Keratinocyte (primary cell): ENCODE results near the gene NTN3. TPM values are rescaled to one million over a fixed set of nuclear protein-coding genes. Genes with fewer than 3 reads are reported as not detected.
"Not testable (repeated sequence)": the region's sequence is repeated elsewhere in the genome, so short reads cannot be mapped to it uniquely, and the experiment has no call there.

Source experiments
- DNase-seq: peaks from one replicate; pipeline ENCODE4 v3.0.0-alpha.2; 2011; ENCODE audit warnings: low read depth, missing footprints, low spot score
- FAIRE-seq: peaks from 2 replicates; lab custom pipeline; 2011; peaks lifted over from hg19 to GRCh38; lab: Jason Lieb, UNC
- H2AFZ ChIP-seq: 2 replicates; pipeline ENCODE4 v1.6.0; 2012; ENCODE audit warnings: low read length, control low read depth, inconsistent platforms; ENCODE audit not compliant: control insufficient read depth
- H3K27ac ChIP-seq: 2 replicates; pipeline ENCODE4 v1.5.1; 2011; ENCODE audit warnings: low read length; ENCODE audit not compliant: control insufficient read depth, insufficient read depth
- H3K27me3 ChIP-seq: 3 replicates; pipeline ENCODE4 v1.6.0; 2011; ENCODE audit warnings: low read length; ENCODE audit not compliant: control insufficient read depth, insufficient read depth; ENCODE audit errors: extremely low read depth
- H3K36me3 ChIP-seq, 2 experiments: 2 replicates in 1 of 2; 3 replicates in 1 of 2; pipeline ENCODE4 v1.5.1; 2011; ENCODE audit warnings: low read length in 2 of 2, mild to moderate bottlenecking in 1 of 2; ENCODE audit not compliant: control insufficient read depth in 2 of 2, insufficient read depth in 2 of 2; ENCODE audit errors: extremely low read depth in 1 of 2
- H3K4me1 ChIP-seq: 3 replicates; pipeline ENCODE4 v1.5.1; 2011; ENCODE audit warnings: low read length; ENCODE audit not compliant: control insufficient read depth, insufficient read depth; ENCODE audit errors: extremely low read depth
- H3K4me2 ChIP-seq: 3 replicates; pipeline ENCODE4 v1.6.0; 2011; ENCODE audit warnings: low read depth, low read length; ENCODE audit not compliant: control insufficient read depth, insufficient read depth; ENCODE audit errors: extremely low read depth
- H3K4me3 ChIP-seq, 3 experiments: fragments of 200-600 bp in 1 of 3; sonication (generic) in 1 of 3; 2 replicates in 2 of 3; 3 replicates in 1 of 3; pipeline ENCODE4 v1.5.1; 2011 to 2016; ENCODE audit warnings: low read length in 3 of 3, mild to moderate bottlenecking in 3 of 3, control low read depth in 2 of 3, inconsistent platforms in 1 of 3, low read depth in 1 of 3, mixed read lengths in 1 of 3, mixed run types in 1 of 3, moderate library complexity in 1 of 3; ENCODE audit not compliant: control insufficient read depth in 2 of 3, insufficient read depth in 2 of 3; ENCODE audit errors: extremely low read depth in 1 of 3
- H3K79me2 ChIP-seq: 2 replicates; pipeline ENCODE4 v1.6.0; 2012; ENCODE audit warnings: low read length; ENCODE audit not compliant: control insufficient read depth, insufficient read depth
- H3K9ac ChIP-seq: 3 replicates; pipeline ENCODE4 v1.6.0; 2011; ENCODE audit warnings: low read length; ENCODE audit not compliant: control insufficient read depth, insufficient read depth; ENCODE audit errors: extremely low read depth
- H3K9me1 ChIP-seq: 3 replicates; pipeline ENCODE4 v1.6.0; 2011; ENCODE audit warnings: low read length; ENCODE audit not compliant: control insufficient read depth, insufficient read depth; ENCODE audit errors: extremely low read depth
- H3K9me3 ChIP-seq: 2 replicates; pipeline ENCODE4 v1.5.1; 2012; ENCODE audit warnings: low read depth, low read length; ENCODE audit not compliant: control insufficient read depth
- H4K20me1 ChIP-seq: 3 replicates; pipeline ENCODE4 v1.6.0; 2011; ENCODE audit warnings: low read length; ENCODE audit not compliant: control insufficient read depth, insufficient read depth; ENCODE audit errors: extremely low read depth
- EZH2 ChIP-seq: IDR thresholded peaks from one replicate; pipeline ENCODE4 v1.6.1; 2012; ENCODE audit warnings: inconsistent platforms, mild to moderate bottlenecking, low read length, moderate library complexity
- dilution Hi-C: fragments of 300-500 bp; cut with MboI; formaldehyde crosslinking; loops from one replicate; pipeline ENCODE4 v1.7.0; 2020; ENCODE audit warnings: low sequenced_read_pairs; ENCODE audit not compliant: extremely low pct_ligation_motif_present
- polyA plus RNA-seq, 5 experiments: library from polyadenylated mRNA; depleted of rRNA in 3 of 5; stranded (reverse) in 3 of 5; stranded (forward) in 1 of 5; unstranded in 1 of 5; fragments of >200 nt; gene quantifications; 1 replicate in 1 of 5; 2 replicates in 3 of 5; 3 replicates in 1 of 5; pipeline versions ENCODE4 v1.2.1 to v1.2.3, GENCODE V29; 2011 to 2012; ENCODE audit warnings: missing spikeins in 2 of 5, low read depth in 1 of 5, low replicate concordance in 1 of 5
- TF ChIP-seq, protein P1 (sequence below), 3 experiments: IDR thresholded peaks in 1 of 3; conservative IDR thresholded peaks in 1 of 3; optimal IDR thresholded peaks in 1 of 3; 2 replicates in 2 of 3; 3 replicates in 1 of 3; pipeline versions ENCODE3 to v1.5.1; 2011; ENCODE audit warnings: low read length in 3 of 3, mild to moderate bottlenecking in 3 of 3, moderate library complexity in 2 of 3, control low read depth in 1 of 3, inconsistent platforms in 1 of 3; ENCODE audit not compliant: insufficient read depth in 2 of 3; ENCODE audit errors: extremely low read depth in 1 of 3

NTN3 gene
- polyA plus RNA-seq, 1 donor (not counting 4 experiments of a cell fraction or from before 2014, with no cell fraction given), result not detected

DNA sequence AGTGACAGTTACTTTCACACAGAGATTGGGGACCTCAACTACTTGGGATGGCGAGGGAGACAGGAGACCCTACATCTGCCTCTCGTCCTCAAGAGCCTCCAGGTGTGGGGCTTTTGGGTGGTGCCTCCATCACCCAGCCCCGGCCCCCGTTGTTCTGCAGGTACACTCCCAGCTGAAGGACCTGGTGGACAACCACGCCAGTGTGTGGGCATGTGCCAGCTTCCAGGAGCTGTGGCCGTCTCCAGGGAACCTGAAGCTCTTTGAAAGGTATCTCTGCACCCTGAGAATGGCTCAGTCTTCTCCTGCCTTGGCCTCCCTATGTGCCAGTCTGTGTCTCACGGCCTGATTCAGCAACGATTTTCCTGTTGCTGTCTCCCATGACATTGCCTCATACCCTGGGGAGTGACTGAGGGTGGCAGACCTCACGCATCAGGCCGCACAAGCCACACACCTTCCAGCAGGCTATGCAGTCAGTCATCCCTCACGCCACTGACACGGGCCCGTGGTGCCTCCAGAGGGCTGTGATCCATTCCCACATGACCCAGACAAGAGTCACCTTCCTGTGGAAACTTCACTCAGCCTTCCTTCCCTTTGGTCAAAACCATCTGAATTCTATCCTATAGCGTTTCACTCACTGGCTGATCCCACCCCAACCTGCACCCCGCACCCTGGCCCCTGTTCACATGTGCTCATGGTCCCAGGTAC, 38.1 kb upstream of the NTN3 start:
- Histone ChIP-seq H3K4me1 (peaks cover 12% of the 10 kb centered on the region), H3K27ac (no peak overlapping the region), H3K9me3 (no peaks in the 10 kb centered on the region), H4K20me1 (peaks cover 3% of the 10 kb centered on the region), H3K36me3 (peaks cover 13 to 45% of the 10 kb centered on the region in 2 experiments), H3K9me1 (no peaks in the 10 kb centered on the region), H3K9ac (no peak overlapping the region), H3K4me2 (no peak overlapping the region), H3K79me2 (peaks cover 28% of the 10 kb centered on the region), H3K4me3 (no peak overlapping the region), H2AFZ (no peak overlapping the region), H3K27me3 (no peaks in the 10 kb centered on the region)
- DNase-seq (no peak), FAIRE-seq (no peak)
- dilution Hi-C loops, result no loop called here
- TF ChIP-seq EZH2, result no peak
- TF ChIP-seq, protein P1, sequence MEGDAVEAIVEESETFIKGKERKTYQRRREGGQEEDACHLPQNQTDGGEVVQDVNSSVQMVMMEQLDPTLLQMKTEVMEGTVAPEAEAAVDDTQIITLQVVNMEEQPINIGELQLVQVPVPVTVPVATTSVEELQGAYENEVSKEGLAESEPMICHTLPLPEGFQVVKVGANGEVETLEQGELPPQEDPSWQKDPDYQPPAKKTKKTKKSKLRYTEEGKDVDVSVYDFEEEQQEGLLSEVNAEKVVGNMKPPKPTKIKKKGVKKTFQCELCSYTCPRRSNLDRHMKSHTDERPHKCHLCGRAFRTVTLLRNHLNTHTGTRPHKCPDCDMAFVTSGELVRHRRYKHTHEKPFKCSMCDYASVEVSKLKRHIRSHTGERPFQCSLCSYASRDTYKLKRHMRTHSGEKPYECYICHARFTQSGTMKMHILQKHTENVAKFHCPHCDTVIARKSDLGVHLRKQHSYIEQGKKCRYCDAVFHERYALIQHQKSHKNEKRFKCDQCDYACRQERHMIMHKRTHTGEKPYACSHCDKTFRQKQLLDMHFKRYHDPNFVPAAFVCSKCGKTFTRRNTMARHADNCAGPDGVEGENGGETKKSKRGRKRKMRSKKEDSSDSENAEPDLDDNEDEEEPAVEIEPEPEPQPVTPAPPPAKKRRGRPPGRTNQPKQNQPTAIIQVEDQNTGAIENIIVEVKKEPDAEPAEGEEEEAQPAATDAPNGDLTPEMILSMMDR (optimal IDR thresholded peaks at IDR 0.05 in 1 of 3, IDR thresholded peaks at IDR 0.05 in 1 of 3, conservative IDR thresholded peaks at IDR 0.05 in 1 of 3; ENCODE audit: extremely low read depth in 1 of 3, insufficient read depth in 2 of 3, low read length in 3 of 3), result no peak

DNA sequence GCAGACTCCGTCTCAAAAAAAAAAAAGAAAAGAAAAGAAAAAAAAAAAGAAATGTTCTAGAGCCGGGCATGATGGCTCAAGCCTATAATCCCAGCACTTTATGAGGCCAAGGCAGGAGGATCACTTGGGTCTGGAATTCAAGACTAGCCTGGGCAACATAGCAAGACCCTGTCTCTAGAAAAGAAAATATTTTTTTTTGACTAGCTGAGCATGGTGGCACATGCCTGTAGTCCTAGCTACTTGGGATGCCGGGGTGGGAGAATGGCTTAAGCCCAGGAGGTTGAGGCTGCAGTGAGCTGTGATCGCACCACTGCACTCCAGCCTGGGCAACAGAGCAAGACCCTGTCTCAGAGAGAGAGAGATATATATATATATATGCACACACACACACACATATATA, 35.9 kb upstream of the NTN3 start:
- Histone ChIP-seq H3K79me2 (peaks cover 21% of the 10 kb centered on the region), H3K36me3 (peaks cover 22 to 65% of the 10 kb centered on the region in 2 experiments)
- H3K9me1 ChIP-seq, H3K27ac ChIP-seq, H4K20me1 ChIP-seq, FAIRE-seq, H3K9ac ChIP-seq, H3K4me2 ChIP-seq, H3K27me3 ChIP-seq, H3K9me3 ChIP-seq, H3K4me3 ChIP-seq, dilution Hi-C loops, H3K4me1 ChIP-seq, H2AFZ ChIP-seq, DNase-seq: not testable (repeated sequence)

DNA sequence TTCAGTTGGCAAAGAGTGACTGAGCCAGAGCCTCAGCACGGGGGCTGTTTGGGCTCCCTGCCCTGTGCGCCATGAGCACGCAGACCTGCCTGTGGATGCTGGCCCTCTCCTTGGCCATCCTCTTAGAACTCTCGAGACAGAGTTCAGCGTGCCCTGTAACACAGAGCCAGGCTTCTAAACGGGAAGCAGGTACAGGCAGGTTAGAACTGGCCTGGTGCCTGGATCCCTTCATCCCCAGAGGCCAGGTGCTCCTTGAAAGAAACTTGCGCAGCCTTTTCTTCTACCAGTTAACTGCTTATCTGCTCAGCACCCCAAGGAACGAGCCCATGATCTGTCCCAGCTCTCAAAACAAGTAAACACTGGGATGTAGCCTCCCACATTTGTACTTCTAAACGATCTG, 35.0 kb upstream of the NTN3 start:
- dilution Hi-C loops, result no loop called here
- peaks cover 1% of the 10 kb centered on the region for H3K4me1 ChIP-seq
- no peak overlapping the region for H3K9ac ChIP-seq
- no peak overlapping the region for H3K27ac ChIP-seq
- H4K20me1 ChIP-seq, result no peaks in the 10 kb centered on the region
- H2AFZ ChIP-seq, result no peak overlapping the region
- FAIRE-seq, result no peak
- no peak for DNase-seq
- TF ChIP-seq, protein P1 (optimal IDR thresholded peaks at IDR 0.05 in 1 of 3, IDR thresholded peaks at IDR 0.05 in 1 of 3, conservative IDR thresholded peaks at IDR 0.05 in 1 of 3; ENCODE audit: extremely low read depth in 1 of 3, insufficient read depth in 2 of 3, low read length in 3 of 3), result no peak
- TF ChIP-seq EZH2, result no peak
- no peaks in the 10 kb centered on the region for H3K27me3 ChIP-seq
- no peak overlapping the region for H3K4me3 ChIP-seq
- H3K4me2 ChIP-seq, result no peak overlapping the region
- H3K79me2 ChIP-seq, result peaks cover 12% of the 10 kb centered on the region
- H3K9me1 ChIP-seq, result no peaks in the 10 kb centered on the region
- peaks cover 22 to 62% of the 10 kb centered on the region in 2 experiments for H3K36me3 ChIP-seq
- H3K9me3 ChIP-seq, result no peaks in the 10 kb centered on the region
